IMR-90 (cell line): Measurements from ENCODE around the gene MSH3.

ENCODE experiments used
- CHD1 ChIP-seq: IDR thresholded peaks from 2 replicates; pipeline ENCODE4 v1.6.1; 2012; ENCODE audit warnings: low read depth, low read length, improper control_type of control experiment
- TF ChIP-seq, protein P1 (sequence below): fragments of 150-350 bp; IDR thresholded peaks from 2 replicates; pipeline ENCODE4 v1.6.1; 2016; ENCODE audit warnings: low read depth, mild to moderate bottlenecking, low read length, moderate library complexity, borderline replicate concordance
- TF ChIP-seq, protein P2 (sequence below): conservative IDR thresholded peaks from 2 replicates; pipeline ENCODE4 v1.5.1; 2012; ENCODE audit warnings: mild to moderate bottlenecking, low read depth, low read length, improper control_type of control experiment

DNA sequence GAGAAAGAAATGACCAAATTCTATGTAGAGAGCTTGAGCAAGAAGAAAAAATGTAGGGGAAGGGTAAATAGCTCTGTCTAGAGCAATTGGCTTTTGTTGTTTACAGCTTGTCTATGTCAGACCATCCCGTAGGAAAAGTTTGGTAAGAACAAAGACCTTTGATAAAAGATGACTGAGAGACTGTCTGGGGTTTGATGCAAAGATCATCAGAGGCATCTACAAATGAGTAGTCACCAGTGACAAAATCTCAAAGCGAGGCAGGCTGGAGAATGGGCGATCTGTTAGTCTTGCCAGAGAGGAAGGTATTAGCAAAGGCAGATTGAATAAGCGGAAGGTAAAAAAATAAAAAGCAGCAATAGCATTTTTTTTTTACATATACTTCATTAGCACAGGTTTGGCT is 180.7 kb downstream of the MSH3 start:
- TF ChIP-seq, protein P1, sequence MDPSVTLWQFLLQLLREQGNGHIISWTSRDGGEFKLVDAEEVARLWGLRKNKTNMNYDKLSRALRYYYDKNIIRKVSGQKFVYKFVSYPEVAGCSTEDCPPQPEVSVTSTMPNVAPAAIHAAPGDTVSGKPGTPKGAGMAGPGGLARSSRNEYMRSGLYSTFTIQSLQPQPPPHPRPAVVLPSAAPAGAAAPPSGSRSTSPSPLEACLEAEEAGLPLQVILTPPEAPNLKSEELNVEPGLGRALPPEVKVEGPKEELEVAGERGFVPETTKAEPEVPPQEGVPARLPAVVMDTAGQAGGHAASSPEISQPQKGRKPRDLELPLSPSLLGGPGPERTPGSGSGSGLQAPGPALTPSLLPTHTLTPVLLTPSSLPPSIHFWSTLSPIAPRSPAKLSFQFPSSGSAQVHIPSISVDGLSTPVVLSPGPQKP: no peak
- TF ChIP-seq, protein P2, sequence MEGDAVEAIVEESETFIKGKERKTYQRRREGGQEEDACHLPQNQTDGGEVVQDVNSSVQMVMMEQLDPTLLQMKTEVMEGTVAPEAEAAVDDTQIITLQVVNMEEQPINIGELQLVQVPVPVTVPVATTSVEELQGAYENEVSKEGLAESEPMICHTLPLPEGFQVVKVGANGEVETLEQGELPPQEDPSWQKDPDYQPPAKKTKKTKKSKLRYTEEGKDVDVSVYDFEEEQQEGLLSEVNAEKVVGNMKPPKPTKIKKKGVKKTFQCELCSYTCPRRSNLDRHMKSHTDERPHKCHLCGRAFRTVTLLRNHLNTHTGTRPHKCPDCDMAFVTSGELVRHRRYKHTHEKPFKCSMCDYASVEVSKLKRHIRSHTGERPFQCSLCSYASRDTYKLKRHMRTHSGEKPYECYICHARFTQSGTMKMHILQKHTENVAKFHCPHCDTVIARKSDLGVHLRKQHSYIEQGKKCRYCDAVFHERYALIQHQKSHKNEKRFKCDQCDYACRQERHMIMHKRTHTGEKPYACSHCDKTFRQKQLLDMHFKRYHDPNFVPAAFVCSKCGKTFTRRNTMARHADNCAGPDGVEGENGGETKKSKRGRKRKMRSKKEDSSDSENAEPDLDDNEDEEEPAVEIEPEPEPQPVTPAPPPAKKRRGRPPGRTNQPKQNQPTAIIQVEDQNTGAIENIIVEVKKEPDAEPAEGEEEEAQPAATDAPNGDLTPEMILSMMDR: no peak
- no peak for TF ChIP-seq CHD1
